ENCODE data around the gene ERGIC3. TPM values are rescaled to one million over a fixed set of nuclear protein-coding genes. Genes with fewer than 3 reads are reported as not detected.

ERGIC3 gene
- total and polyA plus RNA-seq, 2 of the 4 experiments (the other 2 are of a cell fraction), result 434 to 438 TPM

Small RNA genes within 50 kb of the gene (microRNA-seq; reads per million reads assigned to microRNA genes)
- not detected for gene RPL37P1 (ENCODE audit: insufficient read depth, insufficient read length)

Small RNA genes within 50 kb of the gene (small RNA-seq; reads per million reads assigned to genes)
- 0 reads per million in 5 experiments for gene RPL37P1

Other genes with a start within 250 kb of the ERGIC3 start
- not detected in 2 replicates for gene FAM83C, start 249.7 kb upstream of the ERGIC3 start, total RNA-seq (2012; rRNA removed)
- 0.02 and 0.03 TPM in 2 replicates for gene FAM83C, start 249.7 kb upstream of the ERGIC3 start, polyA plus RNA-seq (2012; rRNA removed)
- gene UQCC1, start 130.1 kb upstream of the ERGIC3 start, total RNA-seq (2012; rRNA removed), result 28.7 and 30.8 TPM in 2 replicates
- gene UQCC1, start 130.1 kb upstream of the ERGIC3 start, polyA plus RNA-seq (2012; rRNA removed), result 35.6 and 36.4 TPM in 2 replicates
- gene GDF5, start 103.8 kb upstream of the ERGIC3 start, total RNA-seq (2012; rRNA removed), result 27.5 and 32.6 TPM in 2 replicates
- gene GDF5, start 103.8 kb upstream of the ERGIC3 start, polyA plus RNA-seq (2012; rRNA removed), result 24.6 and 28.2 TPM in 2 replicates
- 35.1 and 38.3 TPM in 2 replicates for gene CEP250, start 86.5 kb upstream of the ERGIC3 start, total RNA-seq (2012; rRNA removed)
- 22.7 and 23.9 TPM in 2 replicates for gene CEP250, start 86.5 kb upstream of the ERGIC3 start, polyA plus RNA-seq (2012; rRNA removed)
- not detected in 2 replicates for gene C20orf173, start 12.4 kb upstream of the ERGIC3 start, total RNA-seq (2012; rRNA removed)
- gene C20orf173, start 12.4 kb upstream of the ERGIC3 start, polyA plus RNA-seq (2012; rRNA removed), result not detected in 2 replicates
- 1.8 and 1.9 TPM in 2 replicates for gene SPAG4, start 73.8 kb downstream of the ERGIC3 start, total RNA-seq (2012; rRNA removed)
- 5.5 and 5.8 TPM in 2 replicates for gene SPAG4, start 73.8 kb downstream of the ERGIC3 start, polyA plus RNA-seq (2012; rRNA removed)
- gene CPNE1, start 122.8 kb downstream of the ERGIC3 start, total RNA-seq (2012; rRNA removed), result 141 and 163 TPM in 2 replicates
- 165 and 189 TPM in 2 replicates for gene CPNE1, start 122.8 kb downstream of the ERGIC3 start, polyA plus RNA-seq (2012; rRNA removed)
- 65.8 and 69.4 TPM in 2 replicates for gene RBM12, start 122.8 kb downstream of the ERGIC3 start, total RNA-seq (2012; rRNA removed)
- 44.7 and 51.2 TPM in 2 replicates for gene RBM12, start 122.8 kb downstream of the ERGIC3 start, polyA plus RNA-seq (2012; rRNA removed)
- 11.4 and 16.5 TPM in 2 replicates for gene NFS1, start 157.3 kb downstream of the ERGIC3 start, total RNA-seq (2012; rRNA removed)
- gene NFS1, start 157.3 kb downstream of the ERGIC3 start, polyA plus RNA-seq (2012; rRNA removed), result 31.4 and 35.6 TPM in 2 replicates
- gene ROMO1, start 157.3 kb downstream of the ERGIC3 start, total RNA-seq (2012; rRNA removed), result 223 and 397 TPM in 2 replicates
- 555 and 601 TPM in 2 replicates for gene ROMO1, start 157.3 kb downstream of the ERGIC3 start, polyA plus RNA-seq (2012; rRNA removed)
- gene RBM39, start 200.2 kb downstream of the ERGIC3 start, total RNA-seq (2012; rRNA removed), result 166 and 280 TPM in 2 replicates
- gene RBM39, start 200.2 kb downstream of the ERGIC3 start, polyA plus RNA-seq (2012; rRNA removed), result 74.3 and 106 TPM in 2 replicates
- 22.0 and 30.3 TPM in 2 replicates for gene PHF20, start 229.9 kb downstream of the ERGIC3 start, total RNA-seq (2012; rRNA removed)
- gene PHF20, start 229.9 kb downstream of the ERGIC3 start, polyA plus RNA-seq (2012; rRNA removed), result 22.5 and 23.6 TPM in 2 replicates

All from IMR-90 (cell line).